HepG2 (cell line): ENCODE measurements around the gene FGD2. TPM values are rescaled to one million over a fixed set of nuclear protein-coding genes. Genes with fewer than 3 reads are reported as not detected.
A peak's percentile ranks its signal among the peaks of the same experiment; 100 is the strongest.

Experiments
- CENPBD1 ChIP-seq: sonication (generic); formaldehyde crosslinking; IDR thresholded peaks from 2 replicates; pipeline ENCODE4 v1.8.0; 2022; ENCODE audit warnings: missing genetic modification reagents, low read depth, mild to moderate bottlenecking, borderline replicate concordance
- ETS1 ChIP-seq: sonication (generic); formaldehyde crosslinking; IDR thresholded peaks from 2 replicates; pipeline ENCODE4 v1.4.0; 2020; ENCODE audit warnings: missing genetic modification reagents
- HDAC2 ChIP-seq: sonication (generic); formaldehyde crosslinking; IDR thresholded peaks from 2 replicates; pipeline ENCODE4 v1.4.0; 2020; ENCODE audit warnings: missing genetic modification reagents
- KLF11 ChIP-seq: IDR thresholded peaks from 2 replicates; pipeline ENCODE4 v1.6.1; 2016; ENCODE audit warnings: missing compliant biosample characterization
- RFX1 ChIP-seq: fragments of 450-650 bp; IDR thresholded peaks from 2 replicates; pipeline ENCODE4 v1.6.1; 2017
- ZBTB4 ChIP-seq: sonication (generic); formaldehyde crosslinking; IDR thresholded peaks from 2 replicates; pipeline ENCODE4 v1.4.0; 2020; ENCODE audit warnings: missing genetic modification reagents, mild to moderate bottlenecking, borderline replicate concordance
- ZBTB40 ChIP-seq, 2 experiments: fragments of 450-650 bp in 1 of 2; sonication (generic) in 1 of 2; formaldehyde crosslinking in 1 of 2; IDR thresholded peaks; 2 replicates each; pipeline versions ENCODE4 v1.6.1 to v1.8.0; 2016 to 2022; ENCODE audit warnings: antibody characterized with exemption in 1 of 2, mild to moderate bottlenecking in 1 of 2, missing genetic modification reagents in 1 of 2
- ZNF275 ChIP-seq: sonication (generic); formaldehyde crosslinking; IDR thresholded peaks from 2 replicates; pipeline ENCODE4 v1.8.0; 2022; ENCODE audit warnings: missing genetic modification reagents, mild to moderate bottlenecking, inconsistent platforms, borderline replicate concordance
- ZNF382 ChIP-seq: sonication (generic); formaldehyde crosslinking; IDR thresholded peaks from 2 replicates; pipeline ENCODE4 v1.5.0; 2020; ENCODE audit warnings: missing genetic modification reagents, mild to moderate bottlenecking, borderline replicate concordance
- ZNF720 ChIP-seq: sonication (generic); formaldehyde crosslinking; IDR thresholded peaks from 2 replicates; pipeline ENCODE4 v1.4.0; 2020; ENCODE audit warnings: missing genetic modification reagents
- ZSCAN20 ChIP-seq: sonication (generic); formaldehyde crosslinking; IDR thresholded peaks from 2 replicates; pipeline ENCODE4 v1.4.0; 2020; ENCODE audit warnings: missing genetic modification reagents, mild to moderate bottlenecking, borderline replicate concordance
- polyA plus RNA-seq, 8 experiments: library from polyadenylated mRNA; depleted of rRNA in 3 of 8; stranded (reverse) in 7 of 8; unstranded in 1 of 8; fragments of >200 nt; fragmentation: Illumina TruSeq in 4 of 8; extraction: Trizol in 4 of 8; gene quantifications; 2 replicates each; pipeline versions ENCODE4 v1.2.1 to v1.2.3, GENCODE V29; 2011 to 2016; ENCODE audit warnings: low read depth in 4 of 8, missing spikeins in 1 of 8, mixed read lengths in 1 of 8; ENCODE audit not compliant: insufficient read depth in 1 of 8
- total RNA-seq, 5 experiments: library from RNA; depleted of rRNA; stranded (reverse); fragments of >200 nt; fragmentation: Illumina TruSeq; extraction: Trizol; gene quantifications; 2 replicates each; pipeline ENCODE4 v1.2.3, GENCODE V29; 2016; ENCODE audit warnings: low read depth in 1 of 5

Gene FGD2
- total and polyA plus RNA-seq, 2 of the 13 experiments (the other 11 are each of a cell fraction or from before 2014, with no cell fraction given): not detected

GRCh38 chr6:36985808-36986703 is 19.4 kb upstream of the FGD2 start, which contains the start of gene MTCH1 (continued):
- no peak for TF ChIP-seq ZBTB40 (IDR thresholded peaks at IDR 0.05)
- TF ChIP-seq ZBTB40 (CRISPR knock-in tag; IDR thresholded peaks at IDR 0.05): no peak
- TF ChIP-seq ZSCAN20 (CRISPR knock-in tag): peak; percentile 65; the same call in 1 of the 2 replicates
- no peak; the same call in 1 of the 2 replicates for TF ChIP-seq ZBTB4
- 0 out of 2 replicates have a peak, but pooled peaks have one; percentile 38 for TF ChIP-seq ZNF720 (CRISPR knock-in tag)
- no peak for TF ChIP-seq KLF11 (CRISPR knock-in tag)
- no peak for TF ChIP-seq RFX1
- 0 out of 2 replicates have a peak, but pooled peaks have one; percentile 16 for TF ChIP-seq HDAC2 (CRISPR knock-in tag)
- no peak for TF ChIP-seq ZNF275 (CRISPR knock-in tag)
- TF ChIP-seq ETS1 (CRISPR knock-in tag): no peak
- no peak for TF ChIP-seq ZNF382 (CRISPR knock-in tag)
- TF ChIP-seq CENPBD1 (CRISPR knock-in tag): no peak; the same call in 1 of the 2 replicates
